ENCODE results near the gene CATSPERD. TPM values are rescaled to one million over a fixed set of nuclear protein-coding genes. Genes with fewer than 3 reads are reported as not detected.

The CATSPERD gene
- total and polyA plus RNA-seq, 9 of the 15 experiments (the other 6 are each of a cell fraction or from before 2014, with no cell fraction given) = not detected

DNA sequence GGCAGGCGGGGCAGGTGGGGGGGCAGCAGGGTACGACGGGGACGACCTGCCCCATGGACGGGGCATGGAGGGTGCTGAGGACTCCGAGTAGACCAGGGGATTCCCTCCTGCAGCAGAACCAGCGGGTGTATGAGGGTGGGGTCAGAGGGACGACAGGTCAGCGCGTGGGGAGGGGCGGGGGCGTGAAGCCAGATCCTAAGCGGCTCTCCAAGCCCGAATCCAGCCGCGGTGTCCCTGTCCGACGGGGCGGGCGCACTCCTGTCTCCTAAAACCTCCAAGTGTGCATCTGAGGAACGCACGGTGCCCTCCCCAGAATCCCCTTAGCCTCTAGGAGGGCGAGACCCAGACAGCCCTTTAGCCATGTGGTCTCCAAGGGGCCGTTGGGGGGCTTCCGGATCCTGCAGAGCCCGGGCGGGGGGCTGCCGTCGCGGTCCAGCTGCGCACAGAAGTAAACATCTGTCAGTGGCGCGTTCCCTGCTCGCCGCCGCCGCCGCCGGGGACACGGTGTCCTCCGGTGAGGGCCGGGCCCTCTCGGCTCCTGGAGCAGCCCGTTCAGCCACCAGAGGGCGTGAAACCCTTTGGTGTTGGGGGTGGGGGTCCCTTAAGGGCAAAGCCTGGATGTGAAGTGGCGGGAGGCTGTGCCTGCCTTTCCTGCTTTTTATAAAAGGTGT, 85.2 kb downstream of the CATSPERD start (continued):
- TF ChIP-seq SRSF9 (IDR thresholded peaks at IDR 0.05; ENCODE audit: borderline replicate concordance, low read depth, low read length) = no peak
- TF ChIP-seq, protein P1, sequence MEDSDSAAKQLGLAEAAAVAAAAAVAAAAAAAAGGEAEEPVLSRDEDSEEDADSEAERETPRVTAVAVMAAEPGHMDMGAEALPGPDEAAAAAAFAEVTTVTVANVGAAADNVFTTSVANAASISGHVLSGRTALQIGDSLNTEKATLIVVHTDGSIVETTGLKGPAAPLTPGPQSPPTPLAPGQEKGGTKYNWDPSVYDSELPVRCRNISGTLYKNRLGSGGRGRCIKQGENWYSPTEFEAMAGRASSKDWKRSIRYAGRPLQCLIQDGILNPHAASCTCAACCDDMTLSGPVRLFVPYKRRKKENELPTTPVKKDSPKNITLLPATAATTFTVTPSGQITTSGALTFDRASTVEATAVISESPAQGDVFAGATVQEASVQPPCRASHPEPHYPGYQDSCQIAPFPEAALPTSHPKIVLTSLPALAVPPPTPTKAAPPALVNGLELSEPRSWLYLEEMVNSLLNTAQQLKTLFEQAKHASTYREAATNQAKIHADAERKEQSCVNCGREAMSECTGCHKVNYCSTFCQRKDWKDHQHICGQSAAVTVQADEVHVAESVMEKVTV (CRISPR knock-in tag; IDR thresholded peaks at IDR 0.05) = peak; percentile 28; the same call in 1 of the 2 replicates
- TF ChIP-seq ZNF224 (CRISPR knock-in tag; IDR thresholded peaks at IDR 0.05) = no peak
- TF ChIP-seq, protein P2, sequence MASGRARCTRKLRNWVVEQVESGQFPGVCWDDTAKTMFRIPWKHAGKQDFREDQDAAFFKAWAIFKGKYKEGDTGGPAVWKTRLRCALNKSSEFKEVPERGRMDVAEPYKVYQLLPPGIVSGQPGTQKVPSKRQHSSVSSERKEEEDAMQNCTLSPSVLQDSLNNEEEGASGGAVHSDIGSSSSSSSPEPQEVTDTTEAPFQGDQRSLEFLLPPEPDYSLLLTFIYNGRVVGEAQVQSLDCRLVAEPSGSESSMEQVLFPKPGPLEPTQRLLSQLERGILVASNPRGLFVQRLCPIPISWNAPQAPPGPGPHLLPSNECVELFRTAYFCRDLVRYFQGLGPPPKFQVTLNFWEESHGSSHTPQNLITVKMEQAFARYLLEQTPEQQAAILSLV (tag; IDR thresholded peaks at IDR 0.05) = no peak
- no peak for TF ChIP-seq SMAD1 (IDR thresholded peaks at IDR 0.05; ENCODE audit: low read depth, low read length, partially characterized antibody)
- TF ChIP-seq, protein P3, sequence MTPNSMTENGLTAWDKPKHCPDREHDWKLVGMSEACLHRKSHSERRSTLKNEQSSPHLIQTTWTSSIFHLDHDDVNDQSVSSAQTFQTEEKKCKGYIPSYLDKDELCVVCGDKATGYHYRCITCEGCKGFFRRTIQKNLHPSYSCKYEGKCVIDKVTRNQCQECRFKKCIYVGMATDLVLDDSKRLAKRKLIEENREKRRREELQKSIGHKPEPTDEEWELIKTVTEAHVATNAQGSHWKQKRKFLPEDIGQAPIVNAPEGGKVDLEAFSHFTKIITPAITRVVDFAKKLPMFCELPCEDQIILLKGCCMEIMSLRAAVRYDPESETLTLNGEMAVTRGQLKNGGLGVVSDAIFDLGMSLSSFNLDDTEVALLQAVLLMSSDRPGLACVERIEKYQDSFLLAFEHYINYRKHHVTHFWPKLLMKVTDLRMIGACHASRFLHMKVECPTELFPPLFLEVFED (CRISPR knock-in tag; conservative IDR thresholded peaks at IDR 0.05) = no peak
- 0 out of 2 replicates have a peak, but pooled peaks have one; percentile 23 for TF ChIP-seq HDAC2 (IDR thresholded peaks at IDR 0.05)
- TF ChIP-seq, protein P4, sequence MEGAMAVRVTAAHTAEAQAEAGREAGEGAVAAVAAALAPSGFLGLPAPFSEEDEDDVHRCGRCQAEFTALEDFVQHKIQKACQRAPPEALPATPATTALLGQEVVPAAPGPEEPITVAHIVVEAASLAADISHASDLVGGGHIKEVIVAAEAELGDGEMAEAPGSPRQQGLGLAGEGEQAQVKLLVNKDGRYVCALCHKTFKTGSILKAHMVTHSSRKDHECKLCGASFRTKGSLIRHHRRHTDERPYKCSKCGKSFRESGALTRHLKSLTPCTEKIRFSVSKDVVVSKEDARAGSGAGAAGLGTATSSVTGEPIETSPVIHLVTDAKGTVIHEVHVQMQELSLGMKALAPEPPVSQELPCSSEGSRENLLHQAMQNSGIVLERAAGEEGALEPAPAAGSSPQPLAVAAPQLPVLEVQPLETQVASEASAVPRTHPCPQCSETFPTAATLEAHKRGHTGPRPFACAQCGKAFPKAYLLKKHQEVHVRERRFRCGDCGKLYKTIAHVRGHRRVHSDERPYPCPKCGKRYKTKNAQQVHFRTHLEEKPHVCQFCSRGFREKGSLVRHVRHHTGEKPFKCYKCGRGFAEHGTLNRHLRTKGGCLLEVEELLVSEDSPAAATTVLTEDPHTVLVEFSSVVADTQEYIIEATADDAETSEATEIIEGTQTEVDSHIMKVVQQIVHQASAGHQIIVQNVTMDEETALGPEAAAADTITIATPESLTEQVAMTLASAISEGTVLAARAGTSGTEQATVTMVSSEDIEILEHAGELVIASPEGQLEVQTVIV (CRISPR knock-in tag; IDR thresholded peaks at IDR 0.05; ENCODE audit: borderline replicate concordance) = no peak
- TF ChIP-seq MIER1 (IDR thresholded peaks at IDR 0.05; ENCODE audit: low read depth) = no peak
- TF ChIP-seq PRMT5 (CRISPR knock-in tag; IDR thresholded peaks at IDR 0.05) = no peak
- 0 out of 4 replicates have a peak, but pooled peaks of 1 of the 2 experiments have one; percentile 45 for TF ChIP-seq HDAC1 (IDR thresholded peaks at IDR 0.05)
- TF ChIP-seq, protein P5, sequence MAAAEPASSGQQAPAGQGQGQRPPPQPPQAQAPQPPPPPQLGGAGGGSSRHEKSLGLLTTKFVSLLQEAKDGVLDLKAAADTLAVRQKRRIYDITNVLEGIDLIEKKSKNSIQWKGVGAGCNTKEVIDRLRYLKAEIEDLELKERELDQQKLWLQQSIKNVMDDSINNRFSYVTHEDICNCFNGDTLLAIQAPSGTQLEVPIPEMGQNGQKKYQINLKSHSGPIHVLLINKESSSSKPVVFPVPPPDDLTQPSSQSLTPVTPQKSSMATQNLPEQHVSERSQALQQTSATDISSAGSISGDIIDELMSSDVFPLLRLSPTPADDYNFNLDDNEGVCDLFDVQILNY (CRISPR knock-in tag; IDR thresholded peaks at IDR 0.05) = no peak
- no peak for TF ChIP-seq SOX6 (IDR thresholded peaks at IDR 0.05)
- TF ChIP-seq, protein P6, sequence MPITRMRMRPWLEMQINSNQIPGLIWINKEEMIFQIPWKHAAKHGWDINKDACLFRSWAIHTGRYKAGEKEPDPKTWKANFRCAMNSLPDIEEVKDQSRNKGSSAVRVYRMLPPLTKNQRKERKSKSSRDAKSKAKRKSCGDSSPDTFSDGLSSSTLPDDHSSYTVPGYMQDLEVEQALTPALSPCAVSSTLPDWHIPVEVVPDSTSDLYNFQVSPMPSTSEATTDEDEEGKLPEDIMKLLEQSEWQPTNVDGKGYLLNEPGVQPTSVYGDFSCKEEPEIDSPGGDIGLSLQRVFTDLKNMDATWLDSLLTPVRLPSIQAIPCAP (CRISPR knock-in tag; IDR thresholded peaks at IDR 0.05; ENCODE audit: borderline replicate concordance) = no peak
- no peak for TF ChIP-seq OTX1 (CRISPR knock-in tag; IDR thresholded peaks at IDR 0.05)
- no peak for TF ChIP-seq ZNF79 (CRISPR knock-in tag; IDR thresholded peaks at IDR 0.05; ENCODE audit: low read depth)
- no peak for TF ChIP-seq RBM15 (IDR thresholded peaks at IDR 0.05; ENCODE audit: insufficient read depth, low read length)
- TF ChIP-seq, protein P7, sequence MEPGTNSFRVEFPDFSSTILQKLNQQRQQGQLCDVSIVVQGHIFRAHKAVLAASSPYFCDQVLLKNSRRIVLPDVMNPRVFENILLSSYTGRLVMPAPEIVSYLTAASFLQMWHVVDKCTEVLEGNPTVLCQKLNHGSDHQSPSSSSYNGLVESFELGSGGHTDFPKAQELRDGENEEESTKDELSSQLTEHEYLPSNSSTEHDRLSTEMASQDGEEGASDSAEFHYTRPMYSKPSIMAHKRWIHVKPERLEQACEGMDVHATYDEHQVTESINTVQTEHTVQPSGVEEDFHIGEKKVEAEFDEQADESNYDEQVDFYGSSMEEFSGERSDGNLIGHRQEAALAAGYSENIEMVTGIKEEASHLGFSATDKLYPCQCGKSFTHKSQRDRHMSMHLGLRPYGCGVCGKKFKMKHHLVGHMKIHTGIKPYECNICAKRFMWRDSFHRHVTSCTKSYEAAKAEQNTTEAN (CRISPR knock-in tag; IDR thresholded peaks at IDR 0.05) = no peak

All from K562 (cell line).